GM18511 (cell line): ENCODE data around the gene ANTKMT.

Experiments
- ATAC-seq: cut with Tn5 transposase; IDR thresholded peaks from one replicate; pipeline ENCODE4 v1.9.1; 2021; ENCODE audit warnings: mild to moderate bottlenecking, moderate library complexity; ENCODE audit not compliant: unreplicated experiment

Gene ANTKMT

GRCh38 chr16:726188-726437 lies 5.2 kb downstream of the ANTKMT start:
- ATAC-seq = no peak

GRCh38 chr16:726438-727290 lies 5.7 kb downstream of the ANTKMT start, which contains the start of the genes CCDC78 and HAGHL:
Gene CCDC78 (minus strand): TSS chr16:726443. CDS start chr16:726367, 76 bp downstream.
Gene HAGHL (plus strand): TSS chr16:727106. CDS start chr16:727510, 404 bp downstream.
- ATAC-seq = no peak

- no peak for ATAC-seq
Measured at GRCh38 chr16:727291-727977, 6.5 kb downstream of the ANTKMT start.

GRCh38 chr16:728131-728889 lies 7.4 kb downstream of the ANTKMT start:
- peak; percentile 43 for ATAC-seq

GRCh38 chr16:728890-729744 lies 8.2 kb downstream of the ANTKMT start:
- no peak for ATAC-seq

- no peak for ATAC-seq
Measured at GRCh38 chr16:729768-730665, 9.1 kb downstream of the ANTKMT start.

DNA sequence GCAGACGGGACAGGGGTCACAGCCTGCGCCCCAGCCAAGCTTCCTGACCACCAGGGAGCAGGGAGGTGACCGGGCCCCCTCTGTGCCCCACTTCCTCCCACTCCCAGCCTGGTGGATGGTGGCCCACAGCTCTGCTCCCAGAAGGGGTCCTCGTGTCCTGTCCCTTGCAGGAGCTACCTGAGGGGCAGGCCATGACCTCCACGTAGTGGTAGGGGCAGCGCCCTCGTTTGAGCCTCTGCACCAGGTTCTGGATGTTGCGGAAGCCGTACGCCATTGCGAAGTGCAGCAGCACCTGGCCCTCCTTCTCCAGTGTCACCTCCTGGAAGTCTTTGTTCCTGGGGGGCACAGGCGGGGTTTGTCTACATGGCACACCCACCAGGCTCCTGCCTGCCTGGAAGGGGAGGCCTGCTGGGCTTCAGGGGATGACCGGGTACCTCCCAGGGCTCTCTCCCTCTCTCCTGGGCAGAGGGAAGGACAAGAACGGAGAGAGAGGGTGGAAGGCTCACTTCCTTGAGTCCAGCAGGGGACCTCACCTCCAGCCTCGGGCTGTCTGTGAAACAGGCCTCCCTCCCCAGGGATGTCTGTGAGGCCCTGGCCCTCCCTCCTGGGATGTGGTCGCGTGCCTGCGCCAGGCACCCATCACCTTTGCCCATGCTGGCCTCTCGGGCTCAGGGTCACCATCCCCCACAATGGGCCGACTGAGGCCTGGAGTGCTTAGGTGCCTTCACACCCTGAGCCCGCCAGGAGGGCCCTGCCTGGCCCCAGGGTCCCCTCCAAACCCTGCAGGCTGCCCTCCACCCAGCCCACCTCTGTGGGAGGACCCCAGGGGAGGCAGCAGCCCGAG lies 9.9 kb downstream of the ANTKMT start:
- no peak for ATAC-seq

DNA sequence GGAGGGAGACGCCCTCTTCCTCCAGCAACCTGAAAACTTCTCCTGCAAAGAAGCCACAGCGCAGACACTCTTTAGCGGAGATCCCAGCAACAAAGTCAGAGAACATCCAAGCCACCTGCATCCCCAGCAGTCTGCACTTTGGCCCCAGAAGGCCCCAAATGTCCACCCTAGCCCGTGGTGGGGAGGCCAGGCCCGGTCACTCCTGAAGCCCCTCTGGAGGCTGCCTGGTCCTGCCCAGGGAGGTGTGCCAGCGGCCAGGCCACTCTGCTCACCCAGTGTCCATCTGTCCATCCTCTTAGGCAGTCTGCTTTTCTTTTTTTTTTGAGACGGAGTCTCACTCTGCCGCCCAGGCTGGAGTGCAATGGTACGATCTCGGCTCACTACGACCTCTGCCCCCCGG lies 11.4 kb downstream of the ANTKMT start:
- no peak for ATAC-seq

GRCh38 chr16:732936-733335 lies 12.0 kb downstream of the ANTKMT start:
- ATAC-seq = no peak

DNA sequence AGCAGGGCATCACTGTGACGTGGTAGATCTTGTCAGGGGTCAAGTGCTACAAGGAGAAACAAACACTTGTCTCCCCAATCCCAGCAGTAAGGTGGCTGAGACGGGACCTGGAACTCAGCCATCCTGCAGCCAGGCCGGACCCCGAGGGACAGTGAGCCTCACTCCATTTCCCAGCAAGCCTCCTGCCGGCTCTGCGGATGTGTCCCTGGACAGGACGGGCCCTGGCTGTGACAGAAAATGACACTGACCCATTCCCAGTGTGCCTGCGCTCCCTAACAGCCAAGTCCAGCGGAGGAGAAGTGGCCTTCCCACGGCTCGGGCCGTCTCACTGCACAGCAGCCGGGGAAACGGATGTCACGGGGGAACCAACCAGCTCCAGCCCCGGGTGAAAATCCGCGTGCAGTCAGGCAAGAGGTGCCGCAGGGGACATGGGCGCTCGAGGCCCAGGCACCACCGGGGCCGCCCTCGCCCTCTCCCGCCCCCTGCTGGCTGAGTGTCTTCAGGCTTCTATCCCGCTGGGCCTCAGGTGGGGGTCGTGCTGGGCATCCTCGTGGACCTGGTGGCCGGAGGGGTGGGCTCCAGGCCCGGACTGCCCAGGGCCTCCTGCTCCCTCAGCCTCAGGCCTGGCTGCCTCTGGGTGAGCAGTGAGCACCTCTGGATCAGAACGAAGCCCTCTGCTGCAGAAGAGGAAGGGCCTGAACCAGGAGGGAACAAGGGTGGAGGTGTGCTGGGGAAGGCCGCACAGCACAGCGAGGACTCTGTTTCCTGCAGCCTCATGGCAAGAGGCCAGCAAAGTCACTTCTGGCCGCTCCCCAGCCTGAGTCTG lies 12.6 kb downstream of the ANTKMT start:
- ATAC-seq = no peak

- no peak for ATAC-seq
Measured at GRCh38 chr16:734208-734980, 13.4 kb downstream of the ANTKMT start.

- no peak for ATAC-seq
Measured at GRCh38 chr16:734981-735881, 14.3 kb downstream of the ANTKMT start.

DNA sequence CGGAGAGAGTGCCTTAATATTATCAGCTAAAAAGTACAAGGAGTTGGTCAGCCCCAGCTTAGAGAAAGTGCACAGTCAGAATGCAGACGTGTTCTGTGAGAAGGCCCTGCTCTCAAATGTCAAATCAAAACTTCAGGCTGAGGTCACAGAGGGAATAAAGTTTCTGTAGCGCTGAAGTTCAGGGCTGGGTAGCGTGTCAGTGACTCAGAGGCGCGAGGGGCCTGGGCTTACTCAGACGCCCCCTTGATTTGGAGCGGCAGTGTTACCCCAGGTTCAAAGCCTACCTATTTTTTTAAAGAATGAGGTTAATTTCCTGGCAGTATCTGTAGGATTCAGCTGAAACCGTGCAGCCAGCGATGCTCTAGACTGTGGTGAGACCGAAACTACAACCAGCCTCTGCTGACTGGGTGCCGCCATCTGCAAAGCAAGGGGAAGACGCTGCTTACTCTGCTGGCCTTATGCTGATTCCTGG lies 15.1 kb downstream of the ANTKMT start:
- ATAC-seq = no peak

DNA sequence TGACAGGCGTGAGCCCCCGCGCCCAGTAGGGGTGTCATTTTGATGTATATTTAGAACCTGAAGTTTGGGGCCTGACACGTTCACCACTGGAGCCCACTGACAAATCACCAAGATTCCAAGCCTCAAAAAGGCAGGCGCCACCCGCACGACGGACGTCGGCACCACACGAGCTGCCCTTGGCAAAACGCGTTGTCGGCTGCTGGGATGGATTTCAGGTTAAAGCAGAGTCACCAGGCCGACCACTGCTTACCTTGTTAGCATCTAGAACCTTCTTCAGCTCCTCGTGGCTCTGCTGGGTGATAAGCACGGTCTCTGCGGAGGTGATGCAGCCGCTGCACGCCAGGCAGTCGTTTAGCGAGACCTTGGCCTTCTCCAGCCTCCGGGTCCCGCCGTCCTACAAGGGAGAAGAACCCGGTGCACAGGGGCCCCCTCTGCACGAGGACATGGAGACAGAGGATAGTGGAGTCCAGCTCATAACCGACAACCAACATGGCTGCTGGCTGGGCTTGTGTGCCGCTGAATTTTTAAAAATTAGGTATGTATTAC lies 16.1 kb downstream of the ANTKMT start:
- no peak for ATAC-seq

- ATAC-seq = no peak
Measured at GRCh38 chr16:739560-740458, 18.9 kb downstream of the ANTKMT start.
